B cell (primary cell): ENCODE results near the gene HMCN1. TPM values are rescaled to one million over a fixed set of nuclear protein-coding genes. Genes with fewer than 3 reads are reported as not detected.

Experiments used
- ATAC-seq: fragments of 200-7000 bp; cut with Tn5 transposase; one replicate; pipeline ENCODE4 v1.10.0; 2021; ENCODE audit warnings: low read depth, mild to moderate bottlenecking, moderate number of reproducible peaks, moderate library complexity
- CTCF ChIA-PET: fragments of 350-600 bp; sonication (Branson Sonifier 250); formaldehyde crosslinking; loops from one replicate; lab custom pipeline; 2021; ENCODE audit warnings: antibody characterized with exemption, inconsistent platforms; lab: Charles Lee
- POLR2A ChIA-PET: fragments of 350-600 bp; sonication (Branson Sonifier 250); formaldehyde crosslinking; loops from one replicate; lab custom pipeline; 2021; ENCODE audit warnings: antibody characterized with exemption; lab: Charles Lee
- DNase-seq: peaks from one replicate; pipeline ENCODE4 v3.0.0; 2013
- H2AFZ ChIP-seq: 2 replicates; pipeline ENCODE4 v1.6.1; 2012; ENCODE audit warnings: mild to moderate bottlenecking, low read depth, low read length; ENCODE audit not compliant: insufficient read depth, poor library complexity, severe bottlenecking
- H3K27ac ChIP-seq, 2 donors: 1 replicate in 1 of 2; 2 replicates in 1 of 2; pipeline ENCODE4 v1.5.1; 2012 to 2013; ENCODE audit warnings: low read length in 2 of 2, mild to moderate bottlenecking in 2 of 2, moderate library complexity in 1 of 2
- H3K27me3 ChIP-seq, 4 experiments: fragments of 200-600 bp in 1 of 4; sonication (generic) in 1 of 4; replicated peaks in 1 of 4; 1 replicate in 2 of 4; 2 replicates in 2 of 4; pipeline versions ENCODE4 v1.6.1 to v1.7.0; 2013 to 2016; ENCODE audit warnings: low read length in 3 of 4, mild to moderate bottlenecking in 2 of 4, mixed read lengths in 1 of 4, moderate library complexity in 1 of 4; ENCODE audit not compliant: insufficient read depth in 4 of 4, control insufficient read depth in 3 of 4; ENCODE audit errors: control extremely low read depth in 1 of 4
- H3K36me3 ChIP-seq, 2 experiments: replicated peaks in 1 of 2; 1 replicate in 1 of 2; 2 replicates in 1 of 2; pipeline versions ENCODE4 v1.6.1 to v1.7.1; 2013; ENCODE audit warnings: low read length in 1 of 2; ENCODE audit not compliant: insufficient read depth in 2 of 2, control insufficient read depth in 1 of 2; ENCODE audit errors: control extremely low read depth in 1 of 2, extremely low read depth in 1 of 2
- H3K4me1 ChIP-seq, 2 donors: fragments of 200-600 bp in 1 of 2; sonication (generic) in 1 of 2; 1 replicate in 1 of 2; 2 replicates in 1 of 2; pipeline versions ENCODE4 v1.5.1 to v1.6.1; 2013 to 2017; ENCODE audit warnings: low read length in 2 of 2; ENCODE audit not compliant: control insufficient read depth in 2 of 2, insufficient read depth in 2 of 2
- H3K4me2 ChIP-seq: replicated peaks from 2 replicates; pipeline ENCODE3; 2012; ENCODE audit warnings: mild to moderate bottlenecking, low read depth, low read length; ENCODE audit not compliant: poor library complexity, severe bottlenecking
- H3K4me3 ChIP-seq, 5 experiments: fragments of 200-600 bp in 1 of 5; sonication (generic) in 1 of 5; 1 replicate in 3 of 5; 2 replicates in 2 of 5; pipeline versions ENCODE4 v1.5.1 to v1.7.0; 2011 to 2016; ENCODE audit warnings: low read length in 4 of 5, mild to moderate bottlenecking in 4 of 5, low read depth in 2 of 5, control low read depth in 1 of 5, moderate library complexity in 1 of 5; ENCODE audit not compliant: insufficient read depth in 1 of 5; ENCODE audit errors: control extremely low read depth in 1 of 5, extremely low read depth in 1 of 5
- H3K79me2 ChIP-seq: fragments of 200-600 bp; sonication (generic); one replicate; pipeline ENCODE4 v1.6.0; 2016; ENCODE audit warnings: low read length; ENCODE audit not compliant: control insufficient read depth, insufficient read depth
- H3K9ac ChIP-seq: fragments of 200-600 bp; sonication (generic); 2 replicates; pipeline ENCODE4 v1.6.1; 2017; ENCODE audit warnings: mild to moderate bottlenecking, low read length, moderate library complexity
- H3K9me3 ChIP-seq, 3 donors: one replicate each; pipeline versions ENCODE4 v1.6.1 to v1.7.1; 2013; ENCODE audit warnings: low read length in 2 of 3; ENCODE audit not compliant: control insufficient read depth in 2 of 3, insufficient read depth in 1 of 3; ENCODE audit errors: control extremely low read depth in 1 of 3
- H4K20me1 ChIP-seq: 2 replicates; pipeline ENCODE4 v1.6.0; 2012; ENCODE audit warnings: mild to moderate bottlenecking, low read length; ENCODE audit not compliant: insufficient read depth, control insufficient read depth, poor library complexity, severe bottlenecking
- H3K27ac Mint-ChIP-seq: one replicate; pipeline ENCODE4 v1.8.0; 2021; ENCODE audit warnings: mixed read lengths
- H3K27me3 Mint-ChIP-seq: one replicate; pipeline ENCODE4 v1.8.0; 2021; ENCODE audit warnings: mixed read lengths
- H3K4me1 Mint-ChIP-seq: one replicate; pipeline ENCODE4 v1.8.0; 2021; ENCODE audit warnings: mixed read lengths
- H3K4me3 Mint-ChIP-seq: one replicate; pipeline ENCODE4 v1.8.0; 2021; ENCODE audit warnings: mixed read lengths
- H3K9me3 Mint-ChIP-seq: one replicate; pipeline ENCODE4 v1.8.0; 2022; ENCODE audit warnings: mixed read lengths; ENCODE audit not compliant: insufficient read depth
- CTCF ChIP-seq: fragments of 200-600 bp; IDR thresholded peaks from one replicate; pipeline ENCODE4 v1.8.0; 2022; ENCODE audit warnings: antibody characterized with exemption, mild to moderate bottlenecking
- EZH2 ChIP-seq: IDR thresholded peaks from 2 replicates; pipeline ENCODE4 v1.6.1; 2012; ENCODE audit warnings: borderline replicate concordance, low read depth, mild to moderate bottlenecking, moderate library complexity, low read length; ENCODE audit not compliant: insufficient read depth, poor library complexity, severe bottlenecking
- WGBS: methylation state at CpG from one replicate; pipeline ENCODE4 v1.1.5; 2013; ENCODE audit warnings: missing lambda C conversion rate; ENCODE audit not compliant: insufficient coverage; 5-methylcytosine and 5-hydroxymethylcytosine counted together
- intact Hi-C: fragments of 100-400 bp; cut with micrococcal nuclease; formaldehyde crosslinking; loops from one replicate; pipeline ENCODE4 v1.10.0; 2022
- polyA plus RNA-seq: library from polyadenylated mRNA; depleted of rRNA; stranded (reverse); fragments of >200 nt; gene quantifications from 2 replicates; pipeline ENCODE4 v1.2.3, GENCODE V29; 2012
- total RNA-seq, 2 donors: library from RNA; stranded (reverse); fragments of 120-200 nt in 1 of 2; gene quantifications; 1 replicate in 1 of 2; 2 replicates in 1 of 2; pipeline versions ENCODE4 v1.2.3 to v1.2.4, GENCODE V29; 2013 to 2022

The HMCN1 gene
- total and polyA plus RNA-seq, 2 donors (not counting 1 experiment from before 2014, with no cell fraction given) = not detected

- no peaks in the 10 kb centered on the region for H3K9me3 Mint-ChIP-seq
- no peaks in the 10 kb centered on the region for H3K79me2 ChIP-seq
- no peak overlapping the region for H2AFZ ChIP-seq
- ChIA-PET CTCF (no interaction called here), POLR2A (no interaction called here)
- no peak overlapping the region for H3K4me3 Mint-ChIP-seq
- no peaks in the 10 kb centered on the region for H3K27me3 ChIP-seq
- H3K4me1 Mint-ChIP-seq = no peaks in the 10 kb centered on the region
- H3K9me3 ChIP-seq = no peaks in the 10 kb centered on the region
- no peak overlapping the region for H3K4me3 ChIP-seq
- H3K4me2 ChIP-seq = no peak overlapping the region
- no peak for DNase-seq
- no peaks in the 10 kb centered on the region for H3K36me3 ChIP-seq
- intact Hi-C loops = no loop called here
- TF ChIP-seq EZH2 (no peak), CTCF (no peak)
- ATAC-seq = no peak
- no peak overlapping the region for H3K27ac ChIP-seq
- peaks cover 5% of the 10 kb centered on the region for H3K27me3 Mint-ChIP-seq
- no peak overlapping the region for H3K27ac Mint-ChIP-seq
- H3K4me1 ChIP-seq = no peaks in the 10 kb centered on the region
- no peak overlapping the region for H3K9ac ChIP-seq
- H4K20me1 ChIP-seq = no peaks in the 10 kb centered on the region
- no CpG with 5 or more reads among the region's 1 CpG for WGBS
Measured at GRCh38 chr1:186022184-186022583, 288.0 kb downstream of the HMCN1 start.

GRCh38 chr1:186026946-186027345, 292.8 kb downstream of the HMCN1 start:
- intact Hi-C loops = no loop called here
- no peaks in the 10 kb centered on the region for H3K79me2 ChIP-seq
- POLR2A ChIA-PET = no interaction called here
- H3K27ac ChIP-seq = no peak overlapping the region
- no peak overlapping the region for H2AFZ ChIP-seq
- no peaks in the 10 kb centered on the region for H3K4me1 ChIP-seq
- no peaks in the 10 kb centered on the region for H3K36me3 ChIP-seq
- no peak overlapping the region for H3K4me3 ChIP-seq
- TF ChIP-seq EZH2 (no peak), CTCF (no peak)
- H3K4me3 Mint-ChIP-seq = no peak overlapping the region
- H4K20me1 ChIP-seq = no peaks in the 10 kb centered on the region
- no peaks in the 10 kb centered on the region for H3K27me3 ChIP-seq
- peaks cover 0 to 2% (median 0%) of the 10 kb centered on the region in 3 donors for H3K9me3 ChIP-seq
- H3K9me3 Mint-ChIP-seq = peaks cover 4% of the 10 kb centered on the region
- ATAC-seq (no peak), DNase-seq (no peak)
- CTCF ChIA-PET = no interaction called here
- H3K4me2 ChIP-seq = no peak overlapping the region
- no peak overlapping the region for H3K9ac ChIP-seq
- 56% methylated on average over 1 of the region's 1 CpG for WGBS
- H3K4me1 Mint-ChIP-seq = no peaks in the 10 kb centered on the region
- H3K27ac Mint-ChIP-seq = no peak overlapping the region
- no peaks in the 10 kb centered on the region for H3K27me3 Mint-ChIP-seq
